Fibroblast of upper back skin (primary cell): Measurements from ENCODE around the gene TAF3.

Source experiments
- DNase-seq: peaks from one replicate; pipeline ENCODE4 v3.0.0-alpha.2; 2013

The TAF3 gene

GRCh38 chr10:8035641-8036470, 217.6 kb downstream of the TAF3 start:
- no peak for DNase-seq

GRCh38 chr10:8036506-8037198, 218.3 kb downstream of the TAF3 start:
- no peak for DNase-seq

GRCh38 chr10:8037199-8037801, 219.0 kb downstream of the TAF3 start:
- no peak for DNase-seq

GRCh38 chr10:8037941-8038894, 219.9 kb downstream of the TAF3 start:
- DNase-seq: no peak

- DNase-seq: no peak
These were observed 221.1 kb downstream of the TAF3 start for GRCh38 chr10:8039321-8039881.

GRCh38 chr10:8040651-8041050, 222.3 kb downstream of the TAF3 start:
- DNase-seq: no peak

GRCh38 chr10:8041284-8041991, 223.1 kb downstream of the TAF3 start:
- no peak for DNase-seq

- DNase-seq: no peak
These were observed 223.9 kb downstream of the TAF3 start for GRCh38 chr10:8041992-8042720.

- no peak for DNase-seq
These were observed 224.6 kb downstream of the TAF3 start for GRCh38 chr10:8042721-8043568.

GRCh38 chr10:8043569-8044306, 225.4 kb downstream of the TAF3 start:
- DNase-seq: no peak

- DNase-seq: no peak
These were observed 226.1 kb downstream of the TAF3 start for GRCh38 chr10:8044331-8044907.

- DNase-seq: no peak
These were observed 226.8 kb downstream of the TAF3 start for GRCh38 chr10:8044908-8045725.

- no peak for DNase-seq
These were observed 227.6 kb downstream of the TAF3 start for GRCh38 chr10:8045726-8046494.

GRCh38 chr10:8047452-8048280, 229.4 kb downstream of the TAF3 start:
- no peak for DNase-seq

- DNase-seq: no peak
These were observed 230.1 kb downstream of the TAF3 start for GRCh38 chr10:8048281-8049008.
